Keratinocyte (primary cell): ENCODE measurements around the gene TMEM176B. TPM values are rescaled to one million over a fixed set of nuclear protein-coding genes. Genes with fewer than 3 reads are reported as not detected.

Experiments used
- DNase-seq: peaks from one replicate; pipeline ENCODE4 v3.0.0-alpha.2; 2011; ENCODE audit warnings: low read depth, missing footprints, low spot score
- FAIRE-seq: peaks from 2 replicates; lab custom pipeline; 2011; peaks lifted over from hg19 to GRCh38; lab: Jason Lieb, UNC
- H2AFZ ChIP-seq: 2 replicates; pipeline ENCODE4 v1.6.0; 2012; ENCODE audit warnings: low read length, control low read depth, inconsistent platforms; ENCODE audit not compliant: control insufficient read depth
- H3K27ac ChIP-seq: 2 replicates; pipeline ENCODE4 v1.5.1; 2011; ENCODE audit warnings: low read length; ENCODE audit not compliant: control insufficient read depth, insufficient read depth
- H3K27me3 ChIP-seq: 3 replicates; pipeline ENCODE4 v1.6.0; 2011; ENCODE audit warnings: low read length; ENCODE audit not compliant: control insufficient read depth, insufficient read depth; ENCODE audit errors: extremely low read depth
- H3K36me3 ChIP-seq, 2 experiments: 2 replicates in 1 of 2; 3 replicates in 1 of 2; pipeline ENCODE4 v1.5.1; 2011; ENCODE audit warnings: low read length in 2 of 2, mild to moderate bottlenecking in 1 of 2; ENCODE audit not compliant: control insufficient read depth in 2 of 2, insufficient read depth in 2 of 2; ENCODE audit errors: extremely low read depth in 1 of 2
- H3K4me1 ChIP-seq: 3 replicates; pipeline ENCODE4 v1.5.1; 2011; ENCODE audit warnings: low read length; ENCODE audit not compliant: control insufficient read depth, insufficient read depth; ENCODE audit errors: extremely low read depth
- H3K4me2 ChIP-seq: 3 replicates; pipeline ENCODE4 v1.6.0; 2011; ENCODE audit warnings: low read depth, low read length; ENCODE audit not compliant: control insufficient read depth, insufficient read depth; ENCODE audit errors: extremely low read depth
- H3K4me3 ChIP-seq, 3 experiments: fragments of 200-600 bp in 1 of 3; sonication (generic) in 1 of 3; 2 replicates in 2 of 3; 3 replicates in 1 of 3; pipeline ENCODE4 v1.5.1; 2011 to 2016; ENCODE audit warnings: low read length in 3 of 3, mild to moderate bottlenecking in 3 of 3, control low read depth in 2 of 3, inconsistent platforms in 1 of 3, low read depth in 1 of 3, mixed read lengths in 1 of 3, mixed run types in 1 of 3, moderate library complexity in 1 of 3; ENCODE audit not compliant: control insufficient read depth in 2 of 3, insufficient read depth in 2 of 3; ENCODE audit errors: extremely low read depth in 1 of 3
- H3K79me2 ChIP-seq: 2 replicates; pipeline ENCODE4 v1.6.0; 2012; ENCODE audit warnings: low read length; ENCODE audit not compliant: control insufficient read depth, insufficient read depth
- H3K9ac ChIP-seq: 3 replicates; pipeline ENCODE4 v1.6.0; 2011; ENCODE audit warnings: low read length; ENCODE audit not compliant: control insufficient read depth, insufficient read depth; ENCODE audit errors: extremely low read depth
- H3K9me1 ChIP-seq: 3 replicates; pipeline ENCODE4 v1.6.0; 2011; ENCODE audit warnings: low read length; ENCODE audit not compliant: control insufficient read depth, insufficient read depth; ENCODE audit errors: extremely low read depth
- H3K9me3 ChIP-seq: 2 replicates; pipeline ENCODE4 v1.5.1; 2012; ENCODE audit warnings: low read depth, low read length; ENCODE audit not compliant: control insufficient read depth
- H4K20me1 ChIP-seq: 3 replicates; pipeline ENCODE4 v1.6.0; 2011; ENCODE audit warnings: low read length; ENCODE audit not compliant: control insufficient read depth, insufficient read depth; ENCODE audit errors: extremely low read depth
- EZH2 ChIP-seq: IDR thresholded peaks from one replicate; pipeline ENCODE4 v1.6.1; 2012; ENCODE audit warnings: inconsistent platforms, mild to moderate bottlenecking, low read length, moderate library complexity
- dilution Hi-C: fragments of 300-500 bp; cut with MboI; formaldehyde crosslinking; loops from one replicate; pipeline ENCODE4 v1.7.0; 2020; ENCODE audit warnings: low sequenced_read_pairs; ENCODE audit not compliant: extremely low pct_ligation_motif_present
- polyA plus RNA-seq, 5 experiments: library from polyadenylated mRNA; depleted of rRNA in 3 of 5; stranded (reverse) in 3 of 5; stranded (forward) in 1 of 5; unstranded in 1 of 5; fragments of >200 nt; gene quantifications; 1 replicate in 1 of 5; 2 replicates in 3 of 5; 3 replicates in 1 of 5; pipeline versions ENCODE4 v1.2.1 to v1.2.3, GENCODE V29; 2011 to 2012; ENCODE audit warnings: missing spikeins in 2 of 5, low read depth in 1 of 5, low replicate concordance in 1 of 5
- TF ChIP-seq, protein P1 (sequence below), 3 experiments: IDR thresholded peaks in 1 of 3; conservative IDR thresholded peaks in 1 of 3; optimal IDR thresholded peaks in 1 of 3; 2 replicates in 2 of 3; 3 replicates in 1 of 3; pipeline versions ENCODE3 to v1.5.1; 2011; ENCODE audit warnings: low read length in 3 of 3, mild to moderate bottlenecking in 3 of 3, moderate library complexity in 2 of 3, control low read depth in 1 of 3, inconsistent platforms in 1 of 3; ENCODE audit not compliant: insufficient read depth in 2 of 3; ENCODE audit errors: extremely low read depth in 1 of 3

Gene TMEM176B
- polyA plus RNA-seq, 1 donor (not counting 4 experiments of a cell fraction or from before 2014, with no cell fraction given), result not detected

DNA sequence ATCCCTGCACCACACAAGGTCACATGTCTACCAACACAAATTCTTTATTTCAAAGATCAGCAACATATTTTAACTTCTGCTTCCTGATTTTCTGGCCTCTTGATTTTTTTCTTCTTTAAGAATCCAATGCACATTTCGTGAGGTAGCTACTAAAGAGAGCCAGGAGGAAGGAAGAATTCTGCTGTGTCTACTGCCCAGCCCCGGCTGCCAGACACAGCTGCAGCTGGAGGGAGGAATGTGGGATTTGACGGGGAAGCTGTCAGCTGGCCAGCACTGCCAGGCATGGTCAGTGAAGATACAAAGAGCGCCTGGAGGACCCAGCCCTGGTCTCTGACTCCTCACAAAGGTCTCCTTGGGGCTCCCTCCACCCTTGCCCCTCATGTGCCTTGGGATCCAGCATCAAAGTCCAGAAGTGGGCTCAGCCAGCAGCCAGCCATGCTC is 45.3 kb upstream of the TMEM176B start:
- no peak overlapping the region for H3K4me3 ChIP-seq
- dilution Hi-C loops, result no loop called here
- H4K20me1 ChIP-seq, result no peaks in the 10 kb centered on the region
- no peaks in the 10 kb centered on the region for H3K9me3 ChIP-seq
- H3K4me2 ChIP-seq, result no peak overlapping the region
- H3K9me1 ChIP-seq, result no peaks in the 10 kb centered on the region
- H3K4me1 ChIP-seq, result no peaks in the 10 kb centered on the region
- H3K79me2 ChIP-seq, result no peaks in the 10 kb centered on the region
- TF ChIP-seq, protein P1, sequence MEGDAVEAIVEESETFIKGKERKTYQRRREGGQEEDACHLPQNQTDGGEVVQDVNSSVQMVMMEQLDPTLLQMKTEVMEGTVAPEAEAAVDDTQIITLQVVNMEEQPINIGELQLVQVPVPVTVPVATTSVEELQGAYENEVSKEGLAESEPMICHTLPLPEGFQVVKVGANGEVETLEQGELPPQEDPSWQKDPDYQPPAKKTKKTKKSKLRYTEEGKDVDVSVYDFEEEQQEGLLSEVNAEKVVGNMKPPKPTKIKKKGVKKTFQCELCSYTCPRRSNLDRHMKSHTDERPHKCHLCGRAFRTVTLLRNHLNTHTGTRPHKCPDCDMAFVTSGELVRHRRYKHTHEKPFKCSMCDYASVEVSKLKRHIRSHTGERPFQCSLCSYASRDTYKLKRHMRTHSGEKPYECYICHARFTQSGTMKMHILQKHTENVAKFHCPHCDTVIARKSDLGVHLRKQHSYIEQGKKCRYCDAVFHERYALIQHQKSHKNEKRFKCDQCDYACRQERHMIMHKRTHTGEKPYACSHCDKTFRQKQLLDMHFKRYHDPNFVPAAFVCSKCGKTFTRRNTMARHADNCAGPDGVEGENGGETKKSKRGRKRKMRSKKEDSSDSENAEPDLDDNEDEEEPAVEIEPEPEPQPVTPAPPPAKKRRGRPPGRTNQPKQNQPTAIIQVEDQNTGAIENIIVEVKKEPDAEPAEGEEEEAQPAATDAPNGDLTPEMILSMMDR (optimal IDR thresholded peaks at IDR 0.05 in 1 of 3, IDR thresholded peaks at IDR 0.05 in 1 of 3, conservative IDR thresholded peaks at IDR 0.05 in 1 of 3; ENCODE audit: extremely low read depth in 1 of 3, insufficient read depth in 2 of 3, low read length in 3 of 3), result no peak
- no peak for TF ChIP-seq EZH2
- FAIRE-seq (no peak), DNase-seq (no peak)
- no peak overlapping the region for H3K27ac ChIP-seq
- no peaks in the 10 kb centered on the region for H3K36me3 ChIP-seq
- no peak overlapping the region for H3K9ac ChIP-seq
- no peaks in the 10 kb centered on the region for H3K27me3 ChIP-seq
- no peak overlapping the region for H2AFZ ChIP-seq

- TF ChIP-seq, protein P1 (optimal IDR thresholded peaks at IDR 0.05 in 1 of 3, IDR thresholded peaks at IDR 0.05 in 1 of 3, conservative IDR thresholded peaks at IDR 0.05 in 1 of 3; ENCODE audit: extremely low read depth in 1 of 3, insufficient read depth in 2 of 3, low read length in 3 of 3), result no peak
- no peak for TF ChIP-seq EZH2
- Histone ChIP-seq H2AFZ (no peak overlapping the region), H3K79me2 (no peaks in the 10 kb centered on the region), H3K9ac (no peak overlapping the region), H3K4me1 (no peaks in the 10 kb centered on the region), H3K4me3 (no peak overlapping the region), H3K27me3 (no peaks in the 10 kb centered on the region), H3K36me3 (no peaks in the 10 kb centered on the region), H3K9me1 (no peaks in the 10 kb centered on the region), H3K4me2 (no peak overlapping the region), H3K27ac (no peak overlapping the region), H4K20me1 (no peaks in the 10 kb centered on the region), H3K9me3 (no peaks in the 10 kb centered on the region)
- DNase-seq (no peak), FAIRE-seq (no peak)
- dilution Hi-C loops, result no loop called here
These were observed 42.6 kb upstream of the TMEM176B start for GRCh38 chr7:150842716-150843115.
